OCI-M2 (cell line): Measurements from ENCODE around the gene PRSS53.
"Not testable (repeated sequence)": the region's sequence is repeated elsewhere in the genome, so short reads cannot be mapped to it uniquely, and the experiment has no call there.

Experiments used
- DNase-seq: peaks from one replicate; lab custom pipeline; 2025; ENCODE audit not compliant: unreplicated experiment; lab: John Stamatoyannopoulos, UW

PRSS53 gene

GRCh38 chr16:31088459-31089183, at the start of gene PRSS53:
TSS of gene PRSS53 (minus strand) at chr16:31088943. CDS start at chr16:31088809, 134 bp downstream.
- no peak for DNase-seq

GRCh38 chr16:31136822-31137499, 48.2 kb upstream of the PRSS53 start:
- not testable (repeated sequence) for DNase-seq

GRCh38 chr16:31136287-31136662, 47.5 kb upstream of the PRSS53 start:
- no peak for DNase-seq

GRCh38 chr16:31135535-31136286, 47.0 kb upstream of the PRSS53 start, which contains the start of gene PRSS8:
TSS of gene PRSS8 (minus strand) at chr16:31135727. CDS start at chr16:31135498, 229 bp downstream.
- no peak for DNase-seq

GRCh38 chr16:31134625-31135534, 46.1 kb upstream of the PRSS53 start:
- DNase-seq, result no peak

GRCh38 chr16:31134091-31134571, 45.4 kb upstream of the PRSS53 start:
- DNase-seq, result no peak

- DNase-seq, result no peak
Measured at GRCh38 chr16:31133046-31133501, 44.3 kb upstream of the PRSS53 start.

- DNase-seq, result no peak
Measured at GRCh38 chr16:31132303-31132979, 43.7 kb upstream of the PRSS53 start.

GRCh38 chr16:31131841-31132271, 43.1 kb upstream of the PRSS53 start:
- no peak for DNase-seq

GRCh38 chr16:31131416-31131815, 42.7 kb upstream of the PRSS53 start:
- DNase-seq, result no peak

GRCh38 chr16:31130899-31131298, 42.2 kb upstream of the PRSS53 start:
- no peak for DNase-seq

GRCh38 chr16:31130336-31130891, 41.7 kb upstream of the PRSS53 start:
- DNase-seq, result no peak

GRCh38 chr16:31129568-31130335, 41.0 kb upstream of the PRSS53 start:
- no peak for DNase-seq

- peak; percentile 32 for DNase-seq
Measured at GRCh38 chr16:31128711-31129567, 40.2 kb upstream of the PRSS53 start.

GRCh38 chr16:31127182-31127581, 38.4 kb upstream of the PRSS53 start:
- no peak for DNase-seq

- no peak for DNase-seq
Measured at GRCh38 chr16:31125844-31126243, 37.1 kb upstream of the PRSS53 start.

- DNase-seq, result no peak
Measured at GRCh38 chr16:31120129-31120528, 31.4 kb upstream of the PRSS53 start.
